ENCODE data around the gene HSPA4L.

DNA sequence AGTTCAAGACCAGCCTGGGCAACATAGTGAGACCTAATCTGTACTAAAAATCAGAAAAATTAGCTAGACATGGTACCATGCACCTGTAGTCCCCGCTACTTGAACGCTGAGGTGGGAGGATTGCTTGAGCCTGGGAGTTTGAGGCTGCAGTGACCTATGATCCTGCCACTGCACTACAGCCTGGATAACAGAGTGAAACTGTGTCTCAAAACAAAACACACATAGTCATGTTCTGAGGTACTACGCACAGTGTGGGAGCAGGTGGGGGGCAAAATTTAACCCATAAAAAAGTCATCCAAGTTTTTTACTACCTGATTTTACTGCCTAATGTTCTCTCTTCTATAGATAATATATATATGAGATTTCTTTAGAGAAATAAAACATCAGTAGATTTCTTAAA, 28.4 kb downstream of the HSPA4L start:
- no peak for TF ChIP-seq EP300 (IDR thresholded peaks at IDR 0.05)
- TF ChIP-seq, protein P1, sequence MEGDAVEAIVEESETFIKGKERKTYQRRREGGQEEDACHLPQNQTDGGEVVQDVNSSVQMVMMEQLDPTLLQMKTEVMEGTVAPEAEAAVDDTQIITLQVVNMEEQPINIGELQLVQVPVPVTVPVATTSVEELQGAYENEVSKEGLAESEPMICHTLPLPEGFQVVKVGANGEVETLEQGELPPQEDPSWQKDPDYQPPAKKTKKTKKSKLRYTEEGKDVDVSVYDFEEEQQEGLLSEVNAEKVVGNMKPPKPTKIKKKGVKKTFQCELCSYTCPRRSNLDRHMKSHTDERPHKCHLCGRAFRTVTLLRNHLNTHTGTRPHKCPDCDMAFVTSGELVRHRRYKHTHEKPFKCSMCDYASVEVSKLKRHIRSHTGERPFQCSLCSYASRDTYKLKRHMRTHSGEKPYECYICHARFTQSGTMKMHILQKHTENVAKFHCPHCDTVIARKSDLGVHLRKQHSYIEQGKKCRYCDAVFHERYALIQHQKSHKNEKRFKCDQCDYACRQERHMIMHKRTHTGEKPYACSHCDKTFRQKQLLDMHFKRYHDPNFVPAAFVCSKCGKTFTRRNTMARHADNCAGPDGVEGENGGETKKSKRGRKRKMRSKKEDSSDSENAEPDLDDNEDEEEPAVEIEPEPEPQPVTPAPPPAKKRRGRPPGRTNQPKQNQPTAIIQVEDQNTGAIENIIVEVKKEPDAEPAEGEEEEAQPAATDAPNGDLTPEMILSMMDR (IDR thresholded peaks at IDR 0.05): no peak
- TF ChIP-seq POLR2AphosphoS5 (IDR thresholded peaks at IDR 0.05): no peak
